Body of pancreas (tissue), 4 donors: ENCODE results near the gene STRA6. TPM values are rescaled to one million over a fixed set of nuclear protein-coding genes. Genes with fewer than 3 reads are reported as not detected.
A peak's percentile ranks its signal among the peaks of the same experiment; 100 is the strongest.

Source experiments
- ATAC-seq: fragments of 150-250 bp; one replicate; pipeline ENCODE4 v1.9.1; 2016
- DNase-seq, 4 donors: peaks; one replicate each; pipeline ENCODE4 v3.0.0-alpha.2; 2019
- H3K27ac ChIP-seq, 4 donors: fragments of 200-600 bp; sonication (generic); 1 replicate in 3 of 4; 2 replicates in 1 of 4; pipeline versions ENCODE4 v1.5.1 to v1.6.1; 2016 to 2019; ENCODE audit warnings: mild to moderate bottlenecking in 1 of 4, mixed read lengths in 1 of 4, moderate library complexity in 1 of 4
- H3K27me3 ChIP-seq, 2 donors: fragments of 200-600 bp; sonication (generic); one replicate each; pipeline ENCODE4 v1.6.0; 2016; ENCODE audit warnings: mild to moderate bottlenecking in 1 of 2
- H3K36me3 ChIP-seq, 2 donors: fragments of 200-600 bp; sonication (generic); replicated peaks in 1 of 2; 2 replicates each; pipeline ENCODE4 v1.5.1; 2016; ENCODE audit warnings: low read depth in 2 of 2; ENCODE audit not compliant: insufficient read depth in 1 of 2
- H3K4me1 ChIP-seq: fragments of 200-600 bp; sonication (generic); one replicate; pipeline ENCODE4 v1.6.0; 2016
- H3K4me3 ChIP-seq, 2 donors: fragments of 200-600 bp; sonication (generic); 1 replicate in 1 of 2; 2 replicates in 1 of 2; pipeline ENCODE4 v1.5.1; 2016 to 2019
- H3K9me3 ChIP-seq, 3 donors: fragments of 200-600 bp; sonication (generic); 1 replicate in 2 of 3; 2 replicates in 1 of 3; pipeline ENCODE4 v1.5.1; 2016
- CTCF ChIP-seq, 7 experiments: fragments of 450-650 bp in 4 of 7; fragments of 200-600 bp in 3 of 7; sonication (generic) in 3 of 7; IDR thresholded peaks; one replicate each; pipeline ENCODE4 v1.5.1; 2016 to 2019; ENCODE audit warnings: antibody characterized with exemption in 7 of 7
- POLR2A ChIP-seq, 3 donors: fragments of 450-650 bp; IDR thresholded peaks; one replicate each; pipeline ENCODE4 v1.6.1; 2016; ENCODE audit warnings: antibody characterized with exemption in 3 of 3, mild to moderate bottlenecking in 2 of 3
- whole genome bisulfite sequencing, 2 donors: methylation state at CpG; one replicate each; pipeline ENCODE4 v1.1.5; 2017; 5-methylcytosine and 5-hydroxymethylcytosine counted together
- intact Hi-C: fragments of 100-400 bp; cut with DNase I; formaldehyde crosslinking; loops from one replicate; pipeline ENCODE4 v1.15.1; 2023
- total RNA-seq, 2 donors: library from RNA; depleted of rRNA; stranded (reverse); fragments of >200 nt; gene quantifications; one replicate each; pipeline ENCODE4 v1.1.0, GENCODE V29; 2016

The STRA6 gene
- total RNA-seq, 2 donors from 2014 or later = not detected

GRCh38 chr15:74176262-74177214 lies 26.0 kb downstream of the STRA6 start:
- DNase-seq = peak in 1 of 4 donors; percentile 5
- intact Hi-C loops = no loop called here
- H3K27ac ChIP-seq = no peak overlapping the region
- no peak overlapping the region for H3K4me3 ChIP-seq
- H3K4me1 ChIP-seq = peaks cover 6% of the 10 kb centered on the region
- no peaks in the 10 kb centered on the region for H3K27me3 ChIP-seq
- ATAC-seq = no peak
- H3K36me3 ChIP-seq = no peaks in the 10 kb centered on the region
- 60 to 69% methylated on average over 8 to 10 of the region's 10 CpGs for WGBS, 2 donors
- TF ChIP-seq POLR2A (IDR thresholded peaks at IDR 0.05) = no peak
- no peak for TF ChIP-seq CTCF (IDR thresholded peaks at IDR 0.05)
- no peaks in the 10 kb centered on the region for H3K9me3 ChIP-seq

DNA sequence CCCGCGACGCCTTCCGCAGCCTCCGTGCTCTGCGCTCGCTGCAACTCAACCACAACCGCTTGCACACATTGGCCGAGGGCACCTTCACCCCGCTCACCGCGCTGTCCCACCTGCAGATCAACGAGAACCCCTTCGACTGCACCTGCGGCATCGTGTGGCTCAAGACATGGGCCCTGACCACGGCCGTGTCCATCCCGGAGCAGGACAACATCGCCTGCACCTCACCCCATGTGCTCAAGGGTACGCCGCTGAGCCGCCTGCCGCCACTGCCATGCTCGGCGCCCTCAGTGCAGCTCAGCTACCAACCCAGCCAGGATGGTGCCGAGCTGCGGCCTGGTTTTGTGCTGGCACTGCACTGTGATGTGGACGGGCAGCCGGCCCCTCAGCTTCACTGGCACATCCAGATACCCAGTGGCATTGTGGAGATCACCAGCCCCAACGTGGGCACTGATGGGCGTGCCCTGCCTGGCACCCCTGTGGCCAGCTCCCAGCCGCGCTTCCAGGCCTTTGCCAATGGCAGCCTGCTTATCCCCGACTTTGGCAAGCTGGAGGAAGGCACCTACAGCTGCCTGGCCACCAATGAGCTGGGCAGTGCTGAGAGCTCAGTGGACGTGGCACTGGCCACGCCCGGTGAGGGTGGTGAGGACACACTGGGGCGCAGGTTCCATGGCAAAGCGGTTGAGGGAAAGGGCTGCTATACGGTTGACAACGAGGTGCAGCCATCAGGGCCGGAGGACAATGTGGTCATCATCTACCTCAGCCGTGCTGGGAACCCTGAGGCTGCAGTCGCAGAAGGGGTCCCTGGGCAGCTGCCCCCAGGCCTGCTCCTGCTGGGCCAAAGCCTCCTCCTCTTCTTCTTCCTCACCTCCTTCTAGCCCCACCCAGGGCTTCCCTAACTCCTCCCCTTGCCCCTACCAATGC lies 27.1 kb downstream of the STRA6 start:
- no peak for ATAC-seq
- peak in 1 of 4 donors; percentile 6 for DNase-seq
- Histone ChIP-seq H3K36me3 (no peaks in the 10 kb centered on the region), H3K27ac (no peak overlapping the region), H3K4me1 (peaks cover 6% of the 10 kb centered on the region), H3K27me3 (no peaks in the 10 kb centered on the region), H3K4me3 (no peak overlapping the region), H3K9me3 (no peaks in the 10 kb centered on the region)
- WGBS, 2 donors = 79 to 80% methylated on average over 34 to 44 of the region's 45 CpGs
- intact Hi-C loops = no loop called here
- TF ChIP-seq CTCF (IDR thresholded peaks at IDR 0.05) (no peak), POLR2A (IDR thresholded peaks at IDR 0.05) (no peak)

- intact Hi-C loops = no loop called here
- H3K27me3 ChIP-seq = no peaks in the 10 kb centered on the region
- H3K4me1 ChIP-seq = peaks cover 6% of the 10 kb centered on the region
- no peak for TF ChIP-seq POLR2A (IDR thresholded peaks at IDR 0.05)
- TF ChIP-seq CTCF (IDR thresholded peaks at IDR 0.05) = no peak
- 76 to 89% methylated on average over 5 to 14 of the region's 14 CpGs for WGBS, 2 donors
- DNase-seq (no peak), ATAC-seq (no peak)
- H3K27ac ChIP-seq = no peak overlapping the region
- H3K36me3 ChIP-seq = no peaks in the 10 kb centered on the region
- no peak overlapping the region for H3K4me3 ChIP-seq
- no peaks in the 10 kb centered on the region for H3K9me3 ChIP-seq
Observed at GRCh38 chr15:74174958-74175253, 27.7 kb downstream of the STRA6 start.

- H3K9me3 ChIP-seq = no peaks in the 10 kb centered on the region
- H3K36me3 ChIP-seq = no peaks in the 10 kb centered on the region
- H3K4me3 ChIP-seq = no peak overlapping the region
- peaks cover under 1% of the 10 kb centered on the region for H3K4me1 ChIP-seq
- WGBS, 2 donors = 70 to 71% methylated on average over 16 to 20 of the region's 20 CpGs
- TF ChIP-seq POLR2A (IDR thresholded peaks at IDR 0.05) (no peak), CTCF (IDR thresholded peaks at IDR 0.05) (no peak)
- DNase-seq (peak in 2 of 4 donors; percentile 10 to 19), ATAC-seq (no peak)
- peak overlapping the region in 1 of 4 donors; percentile 44 for H3K27ac ChIP-seq
- intact Hi-C loops = no loop called here
- no peaks in the 10 kb centered on the region for H3K27me3 ChIP-seq
Observed at GRCh38 chr15:74174219-74174957, 28.2 kb downstream of the STRA6 start.
